Mononuclear cell (primary cell): ENCODE measurements around the gene VCX3B. TPM values are rescaled to one million over a fixed set of nuclear protein-coding genes. Genes with fewer than 3 reads are reported as not detected.
"Not testable (repeated sequence)": the region's sequence is repeated elsewhere in the genome, so short reads cannot be mapped to it uniquely, and the experiment has no call there.

Experiments
- H3K27me3 ChIP-seq: 2 replicates; pipeline ENCODE4 v1.6.0; 2011; ENCODE audit warnings: low read length, control low read depth; ENCODE audit not compliant: insufficient read depth
- H3K4me1 ChIP-seq: 2 replicates; pipeline ENCODE4 v1.5.1; 2011; ENCODE audit warnings: mild to moderate bottlenecking, low read length, control low read depth; ENCODE audit not compliant: insufficient read depth
- H3K4me3 ChIP-seq: 2 replicates; pipeline ENCODE4 v1.5.1; 2011; ENCODE audit warnings: mild to moderate bottlenecking, low read length, moderate library complexity
- H3K9me3 ChIP-seq: 2 replicates; pipeline ENCODE4 v1.5.1; 2011; ENCODE audit warnings: low read depth, mild to moderate bottlenecking, control low read depth, low read length
- total RNA-seq: library from RNA; depleted of rRNA; stranded (reverse); fragments of >200 nt; gene quantifications from one replicate; pipeline ENCODE4 v1.2.3, GENCODE V29; 2012

VCX3B gene
- not detected for total RNA-seq

GRCh38 chrX:8464530-8464929, at the start of gene VCX3B:
TSS of gene VCX3B (plus strand) at chrX:8464830. CDS start at chrX:8465451, 621 bp downstream.
- H3K4me1 ChIP-seq, H3K9me3 ChIP-seq: not testable (repeated sequence)

GRCh38 chrX:8418301-8418700, 46.3 kb upstream of the VCX3B start:
- no peaks in the 10 kb centered on the region for H3K9me3 ChIP-seq
- no peaks in the 10 kb centered on the region for H3K27me3 ChIP-seq
- H3K4me3 ChIP-seq = no peak overlapping the region
- no peaks in the 10 kb centered on the region for H3K4me1 ChIP-seq

More at GRCh38 chrX:8464530-8464929, at the start of gene VCX3B:
- H3K4me3 ChIP-seq, H3K27me3 ChIP-seq: not testable (repeated sequence)

GRCh38 chrX:8424912-8425311, 39.7 kb upstream of the VCX3B start:
- H3K4me1 ChIP-seq = no peaks in the 10 kb centered on the region
- H3K9me3 ChIP-seq = no peaks in the 10 kb centered on the region
- H3K27me3 ChIP-seq = no peaks in the 10 kb centered on the region

GRCh38 chrX:8429692-8430249, 34.9 kb upstream of the VCX3B start:
- no peaks in the 10 kb centered on the region for H3K9me3 ChIP-seq
- no peaks in the 10 kb centered on the region for H3K4me1 ChIP-seq
- H3K4me3 ChIP-seq = no peak overlapping the region
- H3K27me3 ChIP-seq = no peaks in the 10 kb centered on the region

More at GRCh38 chrX:8424912-8425311, 39.7 kb upstream of the VCX3B start:
- no peak overlapping the region for H3K4me3 ChIP-seq

GRCh38 chrX:8430444-8430843, 34.2 kb upstream of the VCX3B start:
- Histone ChIP-seq H3K4me3 (no peak overlapping the region), H3K4me1 (no peaks in the 10 kb centered on the region), H3K27me3 (no peaks in the 10 kb centered on the region), H3K9me3 (no peaks in the 10 kb centered on the region)

- no peaks in the 10 kb centered on the region for H3K9me3 ChIP-seq
Measured at GRCh38 chrX:8432396-8432795, 32.2 kb upstream of the VCX3B start.

GRCh38 chrX:8433109-8434062, 31.2 kb upstream of the VCX3B start:
- no peaks in the 10 kb centered on the region for H3K4me1 ChIP-seq
- H3K27me3 ChIP-seq = no peaks in the 10 kb centered on the region
- H3K9me3 ChIP-seq = no peaks in the 10 kb centered on the region
- H3K4me3 ChIP-seq = no peak overlapping the region

More at GRCh38 chrX:8432396-8432795, 32.2 kb upstream of the VCX3B start:
- H3K4me3 ChIP-seq = no peak overlapping the region
- no peaks in the 10 kb centered on the region for H3K4me1 ChIP-seq
- no peaks in the 10 kb centered on the region for H3K27me3 ChIP-seq

GRCh38 chrX:8447368-8447767, 17.3 kb upstream of the VCX3B start:
- Histone ChIP-seq H3K27me3 (no peaks in the 10 kb centered on the region), H3K9me3 (no peaks in the 10 kb centered on the region), H3K4me1 (no peaks in the 10 kb centered on the region), H3K4me3 (no peak overlapping the region)

GRCh38 chrX:8452343-8452742, 12.3 kb upstream of the VCX3B start:
- not testable (repeated sequence) for H3K4me3 ChIP-seq, H3K9me3 ChIP-seq, H3K27me3 ChIP-seq, H3K4me1 ChIP-seq

GRCh38 chrX:8453611-8454010, 11.0 kb upstream of the VCX3B start:
- Histone ChIP-seq H3K9me3 (no peaks in the 10 kb centered on the region), H3K4me3 (no peak overlapping the region), H3K4me1 (no peaks in the 10 kb centered on the region), H3K27me3 (no peaks in the 10 kb centered on the region)

- H3K4me3 ChIP-seq = no peak overlapping the region
- H3K9me3 ChIP-seq = no peaks in the 10 kb centered on the region
- no peaks in the 10 kb centered on the region for H3K27me3 ChIP-seq
- no peaks in the 10 kb centered on the region for H3K4me1 ChIP-seq
Measured at GRCh38 chrX:8455557-8455956, 9.1 kb upstream of the VCX3B start.

- H3K4me1 ChIP-seq = no peaks in the 10 kb centered on the region
Measured at GRCh38 chrX:8462488-8462887, 2.1 kb upstream of the VCX3B start.

GRCh38 chrX:8484360-8484949, 19.8 kb downstream of the VCX3B start:
- no peaks in the 10 kb centered on the region for H3K4me1 ChIP-seq
- no peaks in the 10 kb centered on the region for H3K9me3 ChIP-seq
- H3K4me3 ChIP-seq = no peak overlapping the region

More at GRCh38 chrX:8462488-8462887, 2.1 kb upstream of the VCX3B start:
- Histone ChIP-seq H3K27me3 (no peaks in the 10 kb centered on the region), H3K9me3 (no peaks in the 10 kb centered on the region), H3K4me3 (no peak overlapping the region)

GRCh38 chrX:8495036-8495435, 30.4 kb downstream of the VCX3B start:
- H3K4me1 ChIP-seq, H3K9me3 ChIP-seq, H3K4me3 ChIP-seq, H3K27me3 ChIP-seq: not testable (repeated sequence)

More at GRCh38 chrX:8484360-8484949, 19.8 kb downstream of the VCX3B start:
- no peaks in the 10 kb centered on the region for H3K27me3 ChIP-seq

- H3K4me3 ChIP-seq = no peak overlapping the region
- no peaks in the 10 kb centered on the region for H3K27me3 ChIP-seq
- H3K4me1 ChIP-seq = no peaks in the 10 kb centered on the region
- no peaks in the 10 kb centered on the region for H3K9me3 ChIP-seq
Measured at GRCh38 chrX:8500203-8500602, 35.6 kb downstream of the VCX3B start.
